ENCODE results near the gene ZNF132.
A peak's percentile ranks its signal among the peaks of the same experiment; 100 is the strongest.

DNA sequence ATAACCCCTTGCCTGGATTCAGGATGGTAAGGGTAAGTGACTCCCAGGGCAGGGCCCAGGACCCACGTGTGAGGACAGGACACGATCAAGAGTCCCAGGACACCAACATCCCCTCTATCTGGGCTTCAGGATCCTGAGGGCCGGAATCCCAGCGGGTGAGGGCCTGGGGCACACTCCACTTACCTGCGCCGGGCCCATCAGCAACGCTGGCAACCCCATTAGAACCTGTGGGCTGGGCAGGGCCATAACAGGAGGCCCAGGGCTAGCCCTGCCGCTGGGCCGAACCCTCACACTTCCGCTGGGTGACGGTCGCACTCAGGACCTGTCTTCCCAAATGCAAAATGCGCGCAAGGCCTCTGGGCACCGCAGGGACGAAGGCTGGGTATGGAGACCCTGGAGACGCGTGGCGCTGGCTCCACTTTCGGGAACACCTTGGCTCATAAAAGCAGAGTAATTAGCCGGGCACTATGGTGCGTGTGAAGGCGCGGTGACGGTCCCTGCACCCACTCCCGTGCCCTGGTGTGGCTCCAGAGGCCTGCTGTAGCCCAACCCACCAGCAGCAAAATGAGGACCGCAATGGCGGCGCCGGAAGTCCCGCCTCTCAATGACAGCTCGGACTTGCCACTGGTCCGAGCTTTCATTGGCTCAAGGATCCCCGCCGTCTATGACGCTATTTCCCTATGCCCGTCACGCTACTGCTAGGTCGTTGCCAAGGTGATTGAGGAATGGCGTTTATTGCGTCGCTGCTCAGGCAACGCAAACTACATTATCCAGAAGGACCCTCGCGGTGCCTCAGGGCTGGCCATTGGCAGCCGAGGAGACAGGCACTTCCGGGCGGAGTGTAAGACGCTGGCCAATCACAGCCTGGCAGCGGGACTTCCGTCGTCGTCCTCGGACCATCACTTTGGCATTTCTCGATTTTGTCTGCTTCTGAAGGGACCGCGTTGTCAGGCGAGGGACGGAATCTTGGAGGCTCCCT, at the start of gene ZNF132:
- TF ChIP-seq CTCF (IDR thresholded peaks at IDR 0.05 in 4 of 5, conservative IDR thresholded peaks at IDR 0.05 in 1 of 5), result no peak
- peak; percentile 38 to 44 for TF ChIP-seq POLR2A (IDR thresholded peaks at IDR 0.05)
